Measurements from ENCODE around the gene ZNF343.

ZNF343 gene

DNA sequence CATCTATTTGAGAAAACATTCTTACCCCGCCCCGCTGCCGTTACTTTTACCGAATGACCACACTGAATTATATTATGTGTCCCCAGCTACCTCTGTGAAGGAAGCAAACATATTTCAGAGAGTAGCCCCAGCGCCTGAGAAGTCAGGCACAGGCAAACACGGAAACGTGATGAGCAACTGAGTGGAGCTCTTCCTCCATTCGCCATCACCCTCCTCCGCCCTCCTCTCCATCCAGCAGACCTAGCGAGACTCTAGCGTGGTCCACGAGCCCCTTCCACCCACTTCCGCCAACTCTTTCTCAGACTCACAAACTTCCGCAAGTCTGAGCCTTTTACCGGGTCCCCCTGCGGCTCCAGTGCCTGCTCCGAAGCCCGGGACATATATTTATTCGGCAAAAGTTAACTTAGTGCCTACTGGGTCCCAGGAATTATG, 38.7 kb downstream of the ZNF343 start:
- peak; percentile 58 for DNase-seq

DNA sequence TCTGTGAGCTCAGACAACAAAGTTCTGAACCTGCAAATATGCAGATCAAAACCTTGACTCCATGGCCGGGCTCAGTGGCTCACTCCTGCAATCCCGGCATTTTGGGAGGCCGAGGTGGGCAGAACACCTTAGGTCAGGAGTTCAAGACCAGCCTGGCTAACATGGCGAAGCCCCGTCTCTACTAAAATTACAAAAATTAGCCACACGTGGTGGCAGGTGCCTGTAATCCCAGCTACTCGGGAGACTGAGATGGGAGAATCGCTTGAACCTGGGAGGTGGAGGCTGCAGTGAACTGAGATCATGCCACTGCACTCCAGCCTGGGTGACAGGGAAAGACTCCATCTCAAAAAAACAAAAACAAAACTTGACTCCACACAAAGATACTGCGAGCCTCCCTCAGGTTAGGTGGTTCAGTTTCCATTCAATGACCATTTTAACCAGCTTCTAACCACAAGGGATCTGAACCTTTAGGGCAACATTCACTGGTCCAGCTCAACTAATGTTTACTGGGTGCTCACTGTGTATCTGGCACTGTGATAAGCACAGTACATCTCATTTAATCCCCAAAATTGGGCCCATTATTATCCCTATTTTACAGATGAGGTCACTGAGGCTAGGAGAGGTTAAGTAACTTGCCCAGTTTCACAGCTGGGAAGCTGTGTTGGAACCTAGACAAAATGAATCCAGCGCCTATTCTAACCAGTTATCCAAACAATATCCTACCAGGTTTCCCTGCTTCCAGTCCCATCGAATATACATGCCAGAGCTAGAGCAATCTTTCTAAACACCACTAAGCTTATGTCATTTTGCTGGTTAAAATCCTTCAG, 39.9 kb downstream of the ZNF343 start:
- DNase-seq = no peak

DNA sequence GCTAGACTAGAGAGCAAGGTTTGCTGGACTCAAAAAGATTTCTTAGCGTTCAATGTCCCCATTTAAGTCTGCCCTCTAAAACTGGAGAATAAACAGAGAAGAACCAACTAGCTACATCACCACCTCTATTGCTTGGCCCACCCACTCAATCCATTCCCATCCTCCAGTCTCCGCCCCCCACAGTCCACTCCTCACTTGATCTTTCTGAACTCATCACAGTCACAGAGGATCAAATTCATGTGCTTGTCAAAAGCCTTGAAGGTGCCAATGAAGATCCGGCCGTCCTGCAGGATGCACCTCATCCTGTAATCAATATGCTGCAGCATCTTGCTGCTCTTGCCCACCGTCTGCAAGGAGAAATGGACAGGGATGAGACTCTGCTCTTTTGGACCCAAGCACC, 41.3 kb downstream of the ZNF343 start:
- DNase-seq = no peak

DNA sequence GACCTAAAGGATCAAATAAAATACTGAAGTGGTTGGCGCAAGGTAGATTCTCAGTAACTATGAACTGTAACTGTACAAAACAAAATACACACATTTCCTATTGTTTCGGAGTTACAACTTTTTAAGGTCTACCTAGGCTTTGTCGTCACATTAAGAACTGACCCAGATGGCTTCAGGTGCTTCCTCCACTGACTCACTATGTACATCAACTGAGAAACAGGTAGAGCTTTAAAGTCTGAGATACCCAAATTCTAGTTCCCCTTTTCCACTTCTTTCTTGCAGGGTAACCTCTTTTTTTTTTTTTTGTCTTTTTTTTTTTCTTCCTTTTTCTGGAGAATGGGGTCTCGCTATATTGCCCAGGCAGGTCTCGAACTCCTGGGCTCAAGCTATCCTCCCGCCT, 43.6 kb downstream of the ZNF343 start:
- no peak for DNase-seq

DNA sequence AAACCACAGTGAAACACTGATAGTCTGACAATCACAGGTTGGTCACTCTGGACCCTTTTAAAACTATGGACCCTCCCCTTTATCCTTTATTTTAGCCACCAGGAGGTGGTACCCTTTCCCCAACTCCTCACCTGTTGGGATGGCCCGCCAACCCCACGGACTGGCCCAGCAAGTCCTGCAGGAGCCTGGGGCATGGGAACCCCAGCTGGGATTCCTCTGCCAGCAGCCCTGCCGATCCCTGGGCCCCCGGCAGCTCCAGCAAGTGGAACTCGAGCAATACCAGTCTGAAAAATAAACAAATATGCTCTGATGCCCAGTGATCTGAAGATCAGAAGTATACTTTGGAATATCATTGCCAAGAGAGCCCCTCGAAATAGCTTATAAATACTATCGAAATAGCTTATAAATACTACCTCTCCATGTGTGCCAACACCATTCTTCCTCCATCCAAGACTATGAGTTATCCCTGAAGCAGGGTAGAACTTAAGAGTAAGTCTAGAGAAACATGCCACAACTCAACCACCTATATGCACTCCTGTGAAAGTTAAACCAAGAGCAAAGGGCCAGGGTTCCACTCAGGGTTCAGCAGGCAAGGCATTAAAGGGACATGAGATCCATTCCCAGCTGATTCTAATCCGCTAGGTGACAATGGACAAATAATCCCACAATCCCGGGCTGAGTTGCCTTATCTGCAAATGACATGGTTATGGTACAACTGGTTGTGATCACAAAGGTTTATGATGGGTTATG, 44.9 kb downstream of the ZNF343 start:
- DNase-seq = no peak

DNA sequence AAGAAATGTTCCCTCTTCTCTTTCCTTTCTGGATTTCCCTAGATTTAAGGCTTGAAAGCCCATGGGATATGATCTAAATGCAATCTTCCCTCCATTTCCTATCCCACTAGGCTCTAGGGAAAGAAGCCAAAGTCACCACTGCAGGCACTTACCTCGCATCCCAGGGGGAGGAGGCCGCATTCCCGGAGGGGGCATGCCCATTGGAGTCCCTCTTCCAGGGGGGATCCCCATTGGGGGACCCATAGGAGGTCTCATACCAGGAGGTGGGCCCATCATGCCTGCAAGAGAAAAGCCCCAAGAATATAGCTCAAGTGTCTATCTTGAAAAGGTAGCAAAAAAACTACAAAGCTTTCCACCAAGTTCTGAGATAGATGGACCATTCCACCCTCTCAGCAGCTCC, 46.2 kb downstream of the ZNF343 start:
- DNase-seq = no peak

DNA sequence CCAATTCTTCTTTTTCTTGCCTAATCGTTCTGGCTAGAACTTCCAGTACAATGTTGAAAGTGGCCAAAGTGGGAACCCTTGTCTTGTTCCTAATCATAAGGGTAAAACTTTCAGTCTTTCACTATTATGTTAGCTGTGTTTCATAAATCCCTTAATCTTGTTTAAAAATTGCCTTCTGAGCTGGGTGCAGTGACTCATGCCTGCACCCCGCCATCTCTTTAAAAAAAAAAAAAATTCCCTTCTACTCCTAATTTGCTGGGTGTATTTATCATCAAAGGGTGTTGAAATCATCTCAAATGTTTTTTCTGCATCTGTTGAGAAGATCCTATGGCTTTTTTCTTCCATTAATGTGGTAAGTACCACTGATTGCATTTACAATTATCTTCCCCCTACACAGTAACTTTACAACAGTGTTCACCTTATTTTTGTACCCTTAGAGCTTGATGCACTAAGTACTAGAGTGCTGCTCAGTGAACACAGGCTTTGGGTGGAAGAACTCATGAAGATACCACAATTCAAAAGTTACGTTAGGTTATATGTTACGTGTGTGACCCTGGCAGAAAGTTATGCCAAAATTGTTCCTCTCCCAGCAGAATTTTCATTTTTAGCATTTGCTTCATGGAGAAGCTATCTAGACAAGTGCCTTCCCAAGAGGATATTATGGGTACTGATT, 47.8 kb downstream of the ZNF343 start:
- DNase-seq = no peak

DNA sequence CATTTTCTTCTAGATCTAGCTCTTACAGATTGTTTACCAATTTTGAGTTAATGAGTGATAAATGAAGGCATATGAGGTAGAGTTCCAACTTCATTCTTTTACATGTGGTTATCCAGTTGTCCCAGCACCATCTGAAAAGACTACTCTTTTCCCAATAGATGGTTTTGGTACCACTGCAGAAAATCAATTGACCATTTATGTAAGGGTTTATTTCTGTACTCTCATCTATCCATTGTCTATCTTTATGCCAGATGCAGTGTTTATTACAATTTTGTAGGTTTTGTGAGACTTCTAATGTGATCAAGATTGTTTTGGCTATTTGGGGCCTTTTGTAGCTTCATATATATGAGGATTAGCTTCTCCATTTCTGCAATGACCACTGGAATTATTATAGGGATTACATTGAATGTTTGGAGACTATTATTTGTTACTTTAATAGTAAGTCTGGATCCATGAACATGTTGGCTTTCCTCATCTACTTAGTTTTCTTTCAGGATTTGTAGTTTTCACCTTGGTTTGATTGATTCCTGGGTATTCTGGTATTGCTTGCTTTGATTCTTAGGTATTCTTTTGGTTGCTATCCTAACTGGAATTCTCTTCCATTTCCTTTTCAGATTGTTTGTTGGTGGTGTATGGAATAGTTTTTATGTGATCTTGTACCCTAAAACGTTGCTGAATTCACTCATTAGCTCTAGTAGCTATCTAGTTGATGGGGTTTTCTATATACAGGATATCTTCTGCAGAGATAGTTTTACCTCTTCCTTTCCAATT, 48.5 kb downstream of the ZNF343 start:
- DNase-seq = no peak

DNA sequence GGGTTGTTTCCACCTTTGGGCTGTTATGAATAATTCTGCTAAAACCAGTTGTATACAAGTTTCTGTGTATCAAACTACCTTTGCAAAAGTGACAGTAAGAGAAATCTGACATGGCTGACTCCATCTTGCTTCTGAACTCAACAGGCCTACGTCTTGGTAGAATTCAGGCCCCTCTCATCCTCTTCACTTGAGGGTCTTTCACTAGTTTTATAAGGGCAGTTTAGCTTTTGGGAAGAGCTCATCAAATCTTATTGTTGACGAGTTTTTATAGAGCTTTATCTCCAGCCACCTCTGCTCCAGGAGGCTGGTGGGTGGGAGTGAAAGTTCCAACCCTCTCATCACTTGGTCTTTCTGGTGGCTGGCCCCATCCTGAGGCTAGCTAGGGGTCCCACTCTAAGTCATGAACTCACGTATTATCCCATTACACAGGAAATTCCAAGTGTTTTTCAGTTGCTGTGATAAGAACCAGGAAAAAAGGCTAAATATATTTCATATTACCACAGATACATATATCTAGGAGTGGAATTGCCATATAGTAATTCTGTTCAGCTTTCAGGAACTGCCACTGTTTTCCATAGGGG, 49.7 kb downstream of the ZNF343 start:
- no peak for DNase-seq

DNA sequence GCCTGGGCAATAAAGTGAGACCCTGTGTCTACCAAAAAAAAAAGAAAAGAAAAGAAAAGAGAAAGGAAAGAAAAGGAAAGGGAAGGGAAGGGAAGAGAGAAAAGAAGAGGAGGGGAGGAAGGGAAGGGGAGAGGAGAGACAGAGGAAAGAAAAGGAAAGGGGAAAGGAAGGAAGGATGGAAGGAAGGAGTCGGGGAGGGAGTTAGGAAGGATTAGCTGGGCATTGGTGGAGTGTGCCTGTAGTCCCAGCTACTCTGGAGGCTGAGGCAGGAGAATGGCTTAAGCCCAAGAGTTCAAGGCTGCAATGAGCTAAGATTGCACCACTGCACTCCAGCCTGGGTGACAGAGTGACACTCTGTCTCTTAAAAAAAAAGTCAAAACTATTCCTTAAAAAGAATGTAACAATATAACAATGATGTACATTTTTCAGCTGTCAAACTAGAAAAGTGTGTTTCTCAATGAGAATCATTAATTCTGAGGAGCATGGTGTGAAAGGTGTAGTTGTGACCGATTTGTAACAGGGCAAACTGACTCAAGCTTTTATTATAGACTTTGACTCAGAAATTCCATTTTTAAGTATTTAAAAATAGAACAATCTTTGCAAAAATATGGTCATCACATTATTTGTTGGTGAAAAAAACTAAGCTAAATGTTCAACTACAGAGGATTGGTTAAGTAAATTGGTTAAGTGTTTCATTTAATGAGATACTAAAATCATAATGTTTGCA, 52.8 kb downstream of the ZNF343 start:
- no peak for DNase-seq

DNA sequence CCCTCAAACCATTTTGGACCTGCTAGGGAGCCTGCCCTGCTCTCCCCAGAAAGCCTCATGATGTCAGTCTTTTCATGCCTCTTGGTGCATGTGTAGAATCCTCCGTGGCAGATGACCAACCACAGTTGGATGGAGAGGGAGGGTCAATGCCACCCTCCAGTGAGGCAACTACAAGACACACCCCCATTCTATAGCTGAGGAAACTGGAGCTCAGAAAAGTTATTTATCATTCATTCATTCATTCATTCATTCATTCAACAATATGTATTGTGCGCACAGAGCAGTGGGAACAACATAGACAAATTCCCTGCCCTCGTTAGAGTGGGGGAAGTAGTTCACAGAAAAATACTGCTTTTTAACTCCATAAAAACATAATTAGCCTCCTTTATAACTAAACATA, 54.9 kb downstream of the ZNF343 start:
- DNase-seq = no peak

DNA sequence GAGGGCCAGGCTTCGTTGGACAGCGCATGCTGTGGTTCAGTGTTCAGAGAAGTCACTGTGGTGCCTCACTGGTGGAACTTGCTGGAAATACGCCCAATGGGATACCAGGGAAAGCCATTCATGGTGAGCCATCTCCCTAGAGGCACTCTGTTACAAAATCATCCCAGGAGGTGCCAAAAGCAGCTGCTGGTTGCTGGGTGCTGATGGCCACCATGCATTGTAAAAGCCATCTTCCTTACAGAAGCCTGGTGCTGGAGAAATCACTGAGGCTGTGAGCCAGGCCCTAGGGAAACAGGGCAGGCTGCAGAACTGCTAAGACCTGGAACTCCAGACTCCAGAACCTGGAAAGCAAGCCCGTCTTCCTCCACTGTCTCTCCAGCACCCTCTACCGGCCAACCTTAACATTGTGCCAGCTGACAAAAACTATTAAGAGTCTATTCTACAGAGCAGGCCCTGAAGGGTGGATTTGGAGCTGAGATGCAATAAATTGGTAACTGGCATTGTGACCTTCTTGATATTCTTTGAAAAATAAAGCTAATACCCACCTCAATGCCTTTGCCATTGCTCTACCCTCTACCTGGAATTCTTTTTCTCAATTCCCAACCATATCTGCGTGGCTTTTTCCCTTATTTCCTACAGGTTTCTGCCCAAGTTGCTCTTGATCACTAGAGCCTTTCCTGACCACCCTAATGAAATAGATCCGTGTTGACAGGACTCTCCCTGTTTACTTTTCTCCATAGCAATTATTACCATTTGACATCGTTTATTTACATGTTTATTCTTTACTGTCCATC, 56.6 kb downstream of the ZNF343 start:
- peak; percentile 62 for DNase-seq

DNA sequence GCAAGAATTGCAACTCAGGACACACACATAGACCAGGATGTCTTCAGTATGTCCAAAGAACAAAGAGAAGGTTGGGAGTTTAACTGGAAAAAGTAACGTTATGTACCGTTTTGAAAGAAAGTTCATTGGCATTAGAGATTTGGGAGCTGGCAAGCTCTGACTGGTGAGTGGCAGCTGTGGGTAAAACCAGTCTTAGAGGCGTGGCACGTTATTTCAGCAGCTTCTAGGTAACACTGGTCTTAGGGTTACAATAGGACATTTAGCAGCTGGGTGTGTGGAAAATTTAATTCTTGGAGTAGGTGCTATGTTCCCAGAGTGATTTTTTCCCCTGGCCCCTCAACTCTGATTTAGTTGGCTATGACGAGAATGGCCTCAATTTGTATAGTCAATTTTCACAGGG, 57.3 kb downstream of the ZNF343 start:
- DNase-seq = no peak

DNA sequence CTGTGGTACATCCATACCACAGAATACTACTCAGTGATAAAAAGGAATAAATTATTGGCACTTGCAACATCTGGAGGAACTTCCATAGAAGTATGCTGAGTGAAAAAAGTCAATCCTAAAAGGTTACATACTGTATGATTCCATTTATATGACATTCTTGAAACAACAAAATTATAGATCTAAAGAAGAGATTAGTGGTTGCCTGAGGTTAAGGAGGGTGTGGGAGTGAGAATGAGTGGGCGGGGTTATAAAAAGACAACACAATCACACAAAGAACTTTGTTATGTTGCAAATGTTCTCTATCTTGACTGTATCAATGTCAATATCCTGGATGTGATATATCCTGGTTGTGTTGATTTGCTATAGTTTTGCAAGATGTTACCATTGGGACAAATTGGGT, 59.3 kb downstream of the ZNF343 start:
- DNase-seq = no peak

DNA sequence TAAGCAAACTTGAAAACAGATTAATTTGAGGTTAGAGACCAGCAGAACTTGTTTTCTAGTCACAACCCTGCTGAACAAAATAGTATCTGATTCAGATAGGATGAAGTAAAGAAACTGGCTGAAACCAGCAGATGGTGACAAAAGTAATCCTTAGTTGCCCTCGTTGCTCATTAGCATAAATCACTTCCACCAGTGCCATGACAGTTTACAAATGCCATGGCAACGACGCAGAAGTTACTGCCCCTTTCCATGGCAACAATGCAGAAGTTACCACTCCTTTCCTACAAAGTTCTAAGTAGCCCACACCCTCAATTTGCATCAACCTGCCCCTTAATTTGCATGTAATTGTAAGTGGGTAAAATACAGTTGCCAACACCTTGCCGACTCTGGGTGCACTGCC, 61.9 kb downstream of the ZNF343 start:
- DNase-seq = no peak
